H1 (cell line): ENCODE measurements around the gene GJA8. TPM values are rescaled to one million over a fixed set of nuclear protein-coding genes. Genes with fewer than 3 reads are reported as not detected.

Experiments
- CTCF ChIA-PET: fragments of 300-600 bp; sonication (Branson Sonifier 250); formaldehyde crosslinking; loops from one replicate; lab custom pipeline; 2021; ENCODE audit not compliant: partially characterized antibody; lab: Charles Lee
- POLR2A ChIA-PET: fragments of 300-600 bp; sonication (Branson Sonifier 250); formaldehyde crosslinking; loops from one replicate; lab custom pipeline; 2021; ENCODE audit warnings: inconsistent platforms; ENCODE audit not compliant: partially characterized antibody; lab: Charles Lee
- DNase-seq, 2 experiments: peaks; one replicate each; pipeline versions ENCODE4 v3.0.0 to v3.0.0-alpha.2; 2010 to 2022; ENCODE audit warnings: low spot score in 2 of 2, low read depth in 1 of 2, mixed read lengths in 1 of 2
- FAIRE-seq: peaks from 2 replicates; lab custom pipeline; 2011; peaks lifted over from hg19 to GRCh38; lab: Jason Lieb, UNC
- H2AFZ ChIP-seq: 2 replicates; pipeline ENCODE4 v1.8.1; 2012; ENCODE audit warnings: low read length, inconsistent platforms
- H2AK5ac ChIP-seq: 2 replicates; pipeline ENCODE4 v1.6.1; 2013; ENCODE audit warnings: low read depth, low read length
- H2BK120ac ChIP-seq: replicated peaks from 2 replicates; pipeline ENCODE3; 2013; ENCODE audit warnings: low read depth, low read length, inconsistent platforms
- H2BK12ac ChIP-seq: 2 replicates; pipeline ENCODE4 v1.6.1; 2013; ENCODE audit warnings: low read depth, low read length
- H2BK15ac ChIP-seq: 2 replicates; pipeline ENCODE4 v1.6.1; 2013; ENCODE audit warnings: low read length
- H2BK20ac ChIP-seq: 2 replicates; pipeline ENCODE4 v1.6.1; 2013; ENCODE audit warnings: low read length
- H2BK5ac ChIP-seq: 2 replicates; pipeline ENCODE4 v1.6.1; 2013; ENCODE audit warnings: low read depth, low read length
- H3K14ac ChIP-seq: 2 replicates; pipeline ENCODE4 v1.6.1; 2013; ENCODE audit warnings: inconsistent platforms; ENCODE audit not compliant: insufficient read length
- H3K18ac ChIP-seq: 2 replicates; pipeline ENCODE4 v1.6.1; 2013; ENCODE audit warnings: low read length; ENCODE audit errors: extremely low read depth
- H3K23ac ChIP-seq: 2 replicates; pipeline ENCODE4 v1.6.1; 2013; ENCODE audit warnings: inconsistent platforms; ENCODE audit not compliant: insufficient read length
- H3K23me2 ChIP-seq: 2 replicates; pipeline ENCODE4 v1.6.1; 2013; ENCODE audit warnings: low read depth, low read length
- H3K27ac ChIP-seq: 2 replicates; pipeline ENCODE4 v1.6.1; 2011; ENCODE audit warnings: low read depth, low read length, inconsistent platforms
- H3K27me3 ChIP-seq, 4 experiments: replicated peaks in 1 of 4; 1 replicate in 1 of 4; 2 replicates in 3 of 4; pipeline versions ENCODE4 v1.6.1 to v1.8.1; 2011 to 2013; ENCODE audit warnings: low read length in 3 of 4, mild to moderate bottlenecking in 3 of 4, inconsistent platforms in 2 of 4, mixed read lengths in 2 of 4, moderate library complexity in 1 of 4; ENCODE audit not compliant: control insufficient read depth in 3 of 4, insufficient read depth in 3 of 4; ENCODE audit errors: extremely low read depth in 1 of 4
- H3K36me3 ChIP-seq, 4 experiments: 2 replicates each; pipeline versions ENCODE4 v1.6.1 to v1.8.1; 2011 to 2013; ENCODE audit warnings: mild to moderate bottlenecking in 4 of 4, low read length in 3 of 4, moderate library complexity in 2 of 4, control low read depth in 1 of 4, inconsistent platforms in 1 of 4; ENCODE audit not compliant: insufficient read depth in 4 of 4, control insufficient read depth in 2 of 4
- H3K4ac ChIP-seq: replicated peaks from 2 replicates; pipeline ENCODE3; 2013; ENCODE audit warnings: low read length, low read depth, mixed read lengths, inconsistent platforms; ENCODE audit not compliant: insufficient read length
- H3K4me1 ChIP-seq, 4 experiments: replicated peaks in 1 of 4; 1 replicate in 1 of 4; 2 replicates in 3 of 4; pipeline versions ENCODE4 v1.6.1 to v1.8.1; 2011 to 2013; ENCODE audit warnings: low read length in 3 of 4, inconsistent platforms in 2 of 4, mixed read lengths in 1 of 4; ENCODE audit not compliant: insufficient read depth in 4 of 4, control insufficient read depth in 3 of 4
- H3K4me2 ChIP-seq, 2 experiments: 2 replicates each; pipeline versions ENCODE4 v1.6.1 to v1.8.1; 2011 to 2013; ENCODE audit warnings: low read depth in 2 of 2, low read length in 2 of 2, control low read depth in 1 of 2, inconsistent platforms in 1 of 2, mild to moderate bottlenecking in 1 of 2; ENCODE audit not compliant: insufficient read depth in 1 of 2
- H3K4me3 ChIP-seq, 4 experiments: fragments of 200-600, 300-600 bp in 1 of 4; sonication (generic), shearing (Covaris generic), sonication (Bioruptor Twin) in 1 of 4; 2 replicates each; pipeline versions ENCODE4 v1.5.1 to v1.8.1; 2011 to 2016; ENCODE audit warnings: low read length in 4 of 4, low read depth in 3 of 4, control low read depth in 2 of 4, inconsistent platforms in 2 of 4, mild to moderate bottlenecking in 2 of 4, mixed read lengths in 1 of 4, moderate library complexity in 1 of 4; ENCODE audit not compliant: insufficient read depth in 2 of 4; ENCODE audit errors: extremely low read depth in 1 of 4
- H3K56ac ChIP-seq: replicated peaks from 2 replicates; pipeline ENCODE3; 2013; ENCODE audit warnings: low read depth, mild to moderate bottlenecking, mixed read lengths, low read length, inconsistent platforms; ENCODE audit not compliant: insufficient read length
- H3K79me1 ChIP-seq: 2 replicates; pipeline ENCODE4 v1.6.1; 2013; ENCODE audit warnings: low read depth, low read length, control low read depth
- H3K79me2 ChIP-seq, 2 experiments: 2 replicates each; pipeline versions ENCODE4 v1.6.1 to v1.8.1; 2012 to 2013; ENCODE audit warnings: low read length in 2 of 2, mild to moderate bottlenecking in 2 of 2, inconsistent platforms in 1 of 2; ENCODE audit not compliant: insufficient read depth in 2 of 2, control insufficient read depth in 1 of 2
- H3K9ac ChIP-seq, 4 experiments: replicated peaks in 1 of 4; 1 replicate in 1 of 4; 2 replicates in 3 of 4; pipeline versions ENCODE4 v1.6.1 to v1.8.1; 2011 to 2013; ENCODE audit warnings: low read depth in 3 of 4, low read length in 3 of 4, control low read depth in 2 of 4, mild to moderate bottlenecking in 2 of 4, moderate library complexity in 2 of 4, inconsistent platforms in 1 of 4; ENCODE audit errors: extremely low read depth in 1 of 4
- H3K9me3 ChIP-seq, 2 experiments: 2 replicates each; pipeline versions ENCODE4 v1.6.1 to v1.8.1; 2012 to 2013; ENCODE audit warnings: mild to moderate bottlenecking in 2 of 2, moderate library complexity in 2 of 2, control low read depth in 1 of 2, inconsistent platforms in 1 of 2, low read depth in 1 of 2, low read length in 1 of 2, mixed read lengths in 1 of 2; ENCODE audit not compliant: insufficient read depth in 2 of 2
- H4K20me1 ChIP-seq, 2 experiments: replicated peaks in 1 of 2; 2 replicates each; pipeline versions ENCODE3 to v1.8.1; 2011 to 2013; ENCODE audit warnings: inconsistent platforms in 2 of 2, low read length in 2 of 2, mild to moderate bottlenecking in 1 of 2; ENCODE audit not compliant: insufficient read depth in 2 of 2, control insufficient read depth in 1 of 2
- H4K5ac ChIP-seq: 2 replicates; pipeline ENCODE4 v1.6.1; 2013; ENCODE audit warnings: low read length, low read depth, mixed read lengths, inconsistent platforms; ENCODE audit not compliant: insufficient read length
- H4K8ac ChIP-seq: 2 replicates; pipeline ENCODE4 v1.8.0; 2013; ENCODE audit warnings: mild to moderate bottlenecking, moderate library complexity, low read length, inconsistent platforms; ENCODE audit not compliant: insufficient read depth; ENCODE audit errors: extremely low read depth
- H4K91ac ChIP-seq: replicated peaks from 2 replicates; pipeline ENCODE3; 2013; ENCODE audit warnings: low read length, mixed read lengths, inconsistent platforms; ENCODE audit not compliant: insufficient read length
- BCL11A ChIP-seq, 2 experiments: IDR thresholded peaks; one replicate each; pipeline ENCODE4 v1.6.1; 2011; ENCODE audit warnings: low read depth in 2 of 2, low read length in 2 of 2, mild to moderate bottlenecking in 2 of 2
- CBX8 ChIP-seq: fragments of 300-800, 300-1000 bp; sonication (generic); IDR thresholded peaks from 2 replicates; pipeline ENCODE4 v1.7.1; 2016; ENCODE audit warnings: low read depth, low read length, borderline replicate concordance
- KDM1A ChIP-seq: fragments of 200-600, 300-600 bp; sonication (generic); IDR thresholded peaks from 2 replicates; pipeline ENCODE4 v1.7.1; 2016; ENCODE audit warnings: mild to moderate bottlenecking, low read length, borderline replicate concordance
- RFX5 ChIP-seq: IDR thresholded peaks from 2 replicates; pipeline ENCODE4 v1.6.1; 2011; ENCODE audit warnings: low read depth, low read length, improper control_type of control experiment, borderline replicate concordance
- polyA plus RNA-seq, 7 experiments: library from polyadenylated mRNA; depleted of rRNA in 3 of 7; stranded (reverse) in 5 of 7; unstranded in 2 of 7; fragments of >200 nt in 5 of 7; fragments of 200-250 nt in 2 of 7; gene quantifications; 1 replicate in 5 of 7; 2 replicates in 1 of 7; 4 replicates in 1 of 7; pipeline versions ENCODE4 v1.2.1 to v1.2.3, GENCODE V29; 2011 to 2013; ENCODE audit warnings: missing spikeins in 2 of 7, mixed read lengths in 2 of 7
- total RNA-seq: library from RNA; stranded (reverse); fragmentation: NEBNext Ultra II Directional; extraction: Animal tissue kit (Norgen Biotek cat#: 25700); gene quantifications from 2 replicates; pipeline ENCODE4 v1.2.1, GENCODE V29; 2021

Gene GJA8
- total and polyA plus RNA-seq, 2 of the 8 experiments (the other 6 are each of a cell fraction or from before 2014, with no cell fraction given): not detected

DNA sequence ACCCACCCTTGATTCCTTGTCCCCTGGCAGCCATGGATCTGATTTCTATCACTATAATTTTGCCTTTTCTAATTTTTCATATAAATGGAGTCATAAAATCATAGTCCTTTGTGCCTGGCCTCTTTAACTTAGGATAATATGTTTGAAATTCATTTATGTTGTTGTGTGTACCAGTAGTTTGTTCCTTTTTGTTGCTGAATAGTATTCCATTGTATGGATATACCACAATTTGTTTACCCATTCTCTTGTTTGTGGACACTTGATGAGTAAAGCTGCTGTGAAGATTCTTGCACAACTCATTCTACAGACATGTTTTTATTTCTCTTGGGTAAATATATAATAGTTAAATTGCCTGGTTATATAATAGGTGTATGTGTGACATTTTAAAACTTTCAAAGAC is 22.7 kb upstream of the GJA8 start:
- POLR2A ChIA-PET: no interaction called here

More for the DNA sequence above, 22.7 kb upstream of the GJA8 start:
- Histone ChIP-seq H3K9me3 (peaks cover 0 to 7% of the 10 kb centered on the region in 2 experiments; a peak in 2 of 4 replicates), H2BK5ac (no peak overlapping the region), H3K23me2 (no peaks in the 10 kb centered on the region; the same call in 1 of the 2 replicates), H2AK5ac (no peak overlapping the region), H3K4me3 (no peak overlapping the region), H3K79me1 (no peaks in the 10 kb centered on the region), H3K4me1 (no peaks in the 10 kb centered on the region), H2BK15ac (no peak overlapping the region), H2BK12ac (no peak overlapping the region), H3K23ac (no peak overlapping the region), H2BK20ac (no peak overlapping the region), H3K14ac (no peak overlapping the region), H4K8ac (no peak overlapping the region), H3K36me3 (no peaks in the 10 kb centered on the region), H3K18ac (no peak overlapping the region), H3K56ac (no peak overlapping the region), H3K4me2 (no peak overlapping the region), H3K4ac (no peak overlapping the region), H4K91ac (no peak overlapping the region), H3K27ac (no peak overlapping the region), H2BK120ac (no peak overlapping the region), H3K27me3 (no peaks in the 10 kb centered on the region; a peak in 1 of 7 replicates), H4K20me1 (no peaks in the 10 kb centered on the region), H4K5ac (no peak overlapping the region), H2AFZ (no peak overlapping the region), H3K79me2 (no peaks in the 10 kb centered on the region), H3K9ac (no peak overlapping the region)
- no peak for TF ChIP-seq CBX8
- peak; percentile 70 for TF ChIP-seq KDM1A
- TF ChIP-seq RFX5: no peak
- TF ChIP-seq BCL11A (IDR thresholded peaks at IDR 0.05; ENCODE audit: low read depth in 2 of 2, low read length in 2 of 2): no peak
- no peak for DNase-seq
- CTCF ChIA-PET: no interaction called here
- FAIRE-seq: peak; percentile 57
